CD4-positive, alpha-beta memory T cell (primary cell): ENCODE results near the gene SNRPA. TPM values are rescaled to one million over a fixed set of nuclear protein-coding genes. Genes with fewer than 3 reads are reported as not detected.
A peak's percentile ranks its signal among the peaks of the same experiment; 100 is the strongest.

Experiments
- CTCF ChIA-PET: fragments of 350-600 bp; sonication (Branson Sonifier 250); formaldehyde crosslinking; loops from one replicate; lab custom pipeline; 2021; ENCODE audit warnings: inconsistent platforms; ENCODE audit not compliant: partially characterized antibody; lab: Charles Lee
- POLR2A ChIA-PET: fragments of 350-600 bp; sonication (Branson Sonifier 250); formaldehyde crosslinking; loops from one replicate; lab custom pipeline; 2021; ENCODE audit not compliant: partially characterized antibody; lab: Charles Lee
- DNase-seq, 5 donors: peaks; one replicate each; pipeline versions ENCODE4 v3.0.0 to v3.0.0-alpha.2; 2020 to 2022; ENCODE audit warnings: mixed read lengths in 1 of 5
- H3K27ac ChIP-seq: one replicate; pipeline ENCODE4 v1.7.0; 2013; ENCODE audit warnings: low read depth, low read length
- H3K27me3 ChIP-seq: 2 replicates; pipeline ENCODE4 v1.7.0; 2013; ENCODE audit warnings: mild to moderate bottlenecking, low read length, moderate library complexity; ENCODE audit not compliant: insufficient read depth
- H3K36me3 ChIP-seq: 2 replicates; pipeline ENCODE4 v1.7.0; 2013; ENCODE audit warnings: mild to moderate bottlenecking, low read length, moderate library complexity; ENCODE audit not compliant: insufficient read depth
- H3K4me1 ChIP-seq: 2 replicates; pipeline ENCODE4 v1.7.0; 2013; ENCODE audit warnings: mild to moderate bottlenecking, low read length, moderate library complexity; ENCODE audit not compliant: insufficient read depth
- H3K4me3 ChIP-seq, 2 donors: one replicate each; pipeline ENCODE4 v1.7.0; 2013; ENCODE audit warnings: low read length in 2 of 2, mild to moderate bottlenecking in 1 of 2
- H3K9me3 ChIP-seq, 2 donors: one replicate each; pipeline ENCODE4 v1.7.0; 2013; ENCODE audit warnings: low read length in 2 of 2, control low read depth in 1 of 2; ENCODE audit not compliant: control insufficient read depth in 1 of 2
- H3K27ac Mint-ChIP-seq, 7 donors: one replicate each; pipeline ENCODE4 v1.8.0; 2020 to 2021; ENCODE audit warnings: mixed read lengths in 7 of 7, mild to moderate bottlenecking in 6 of 7, inconsistent platforms in 3 of 7, moderate library complexity in 3 of 7
- H3K27me3 Mint-ChIP-seq, 2 donors: one replicate each; pipeline ENCODE4 v1.8.0; 2020 to 2021; ENCODE audit warnings: mixed read lengths in 2 of 2
- H3K36me3 Mint-ChIP-seq, 2 donors: one replicate each; pipeline ENCODE4 v1.8.0; 2020 to 2021; ENCODE audit warnings: mixed read lengths in 2 of 2, inconsistent platforms in 1 of 2, mild to moderate bottlenecking in 1 of 2
- H3K4me1 Mint-ChIP-seq, 4 donors: one replicate each; pipeline ENCODE4 v1.8.0; 2020 to 2021; ENCODE audit warnings: mixed read lengths in 4 of 4, mild to moderate bottlenecking in 1 of 4
- H3K4me3 Mint-ChIP-seq, 8 donors: one replicate each; pipeline ENCODE4 v1.8.0; 2020 to 2021; ENCODE audit warnings: mixed read lengths in 8 of 8, mild to moderate bottlenecking in 7 of 8, moderate library complexity in 6 of 8, inconsistent platforms in 3 of 8
- H3K9me3 Mint-ChIP-seq, 8 donors: one replicate each; pipeline ENCODE4 v1.8.0; 2020 to 2021; ENCODE audit warnings: mixed read lengths in 8 of 8, mild to moderate bottlenecking in 5 of 8, inconsistent platforms in 3 of 8, moderate library complexity in 1 of 8
- intact Hi-C: fragments of 100-400 bp; cut with micrococcal nuclease; formaldehyde crosslinking; loops from one replicate; pipeline ENCODE4 v1.15.1; 2023
- polyA plus RNA-seq, 2 donors: library from polyadenylated mRNA; unstranded; fragments of 300-500 nt; fragmentation: Illumina TruSeq; gene quantifications; one replicate each; pipeline ENCODE4 v1.2.3, GENCODE V29; 2021
- total RNA-seq, 2 experiments: library from RNA; stranded (reverse); gene quantifications; one replicate each; pipeline ENCODE4 v1.2.3, GENCODE V29; 2021

SNRPA gene
- total and polyA plus RNA-seq, 4 experiments from 2014 or later: 48.8 to 95.7 (median 78.6) TPM

GRCh38 chr19:40744554-40745401 is 6.2 kb upstream of the SNRPA start:
- Mint-ChIP-seq H3K4me1 (peaks cover 3 to 5% (median 4%) of the 10 kb centered on the region in 4 donors), H3K27me3 (no peaks in the 10 kb centered on the region), H3K36me3 (no peaks in the 10 kb centered on the region), H3K27ac (peak overlapping the region in 1 of 7 donors; percentile 32), H3K9me3 (no peaks in the 10 kb centered on the region), H3K4me3 (no peak overlapping the region)
- Histone ChIP-seq H3K4me3 (no peak overlapping the region), H3K27ac (no peak overlapping the region), H3K4me1 (peaks cover 7% of the 10 kb centered on the region), H3K27me3 (no peaks in the 10 kb centered on the region), H3K9me3 (no peaks in the 10 kb centered on the region), H3K36me3 (no peaks in the 10 kb centered on the region)
- DNase-seq: peak in 1 of 5 donors; percentile 28
- POLR2A ChIA-PET: interaction anchor here (1.4 to 2.2 kb wide), 3 partner anchors 28 to 82 kb away, joined by 4 to 7 read pairs (median 6); partner anchors contain the start of genes COQ8B and ITPKC
- intact Hi-C loops: no loop called here
- CTCF ChIA-PET: interaction anchor here (1.0 to 1.2 kb wide), 3 partner anchors 10 to 110 kb away, joined by 3 to 5 read pairs (median 4); no protein-coding TSS in a partner anchor

- no peak overlapping the region for H3K4me3 ChIP-seq
- no peak for DNase-seq
- no peaks in the 10 kb centered on the region for H3K9me3 ChIP-seq
- H3K36me3 Mint-ChIP-seq: peaks cover 0 to 2% of the 10 kb centered on the region in 2 donors
- intact Hi-C loops: no loop called here
- H3K36me3 ChIP-seq: no peaks in the 10 kb centered on the region
- no peaks in the 10 kb centered on the region for H3K27me3 ChIP-seq
- peaks cover 11% of the 10 kb centered on the region for H3K4me1 ChIP-seq
- peaks cover 8 to 11% (median 10%) of the 10 kb centered on the region in 4 donors for H3K4me1 Mint-ChIP-seq
- peaks cover 0 to 1% (median 0%) of the 10 kb centered on the region in 8 donors for H3K9me3 Mint-ChIP-seq
- CTCF ChIA-PET: no interaction called here
- H3K27me3 Mint-ChIP-seq: no peaks in the 10 kb centered on the region
- no peak overlapping the region for H3K4me3 Mint-ChIP-seq
- no peak overlapping the region for H3K27ac Mint-ChIP-seq
- H3K27ac ChIP-seq: no peak overlapping the region
- POLR2A ChIA-PET: interaction anchor here (1.5 to 2.2 kb wide), 2 partner anchors 62 to 82 kb away, joined by 4 to 6 read pairs; no protein-coding TSS in a partner anchor
Measured at GRCh38 chr19:40745402-40745780, 5.6 kb upstream of the SNRPA start.

DNA sequence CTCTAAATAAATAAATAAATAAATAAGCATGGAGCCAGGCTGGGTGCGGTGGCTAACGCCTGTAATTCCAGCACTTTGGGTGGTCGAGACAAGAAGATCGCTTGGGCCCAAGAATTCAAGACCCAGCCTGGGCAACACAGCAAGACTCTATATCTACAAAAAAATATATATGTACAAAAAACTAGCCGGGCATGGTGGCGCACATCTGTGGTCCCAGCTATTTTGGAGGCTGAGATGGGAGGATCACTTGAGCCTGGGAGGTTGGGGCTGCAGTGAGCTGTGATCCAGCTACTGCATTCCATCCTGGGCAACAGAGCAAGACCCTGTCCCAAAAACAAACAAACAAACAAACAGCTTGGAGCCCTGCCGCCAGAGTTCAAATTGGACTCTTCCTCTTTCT is 3.5 kb upstream of the SNRPA start:
- DNase-seq: no peak
- no peak overlapping the region for H3K4me3 ChIP-seq
- no peaks in the 10 kb centered on the region for H3K36me3 ChIP-seq
- H3K27me3 ChIP-seq: no peaks in the 10 kb centered on the region
- ChIA-PET POLR2A (interaction anchor here (0.6 to 1.1 kb wide), 3 partner anchors 30 to 33 kb away, joined by 3 to 5 read pairs (median 3); partner anchors contain the start of gene RAB4B), CTCF (interaction anchor here (1.2 kb wide), 1 partner anchor 442 kb away, joined by 4 read pairs; no protein-coding TSS in a partner anchor)
- Mint-ChIP-seq H3K27ac (no peak overlapping the region), H3K36me3 (peaks cover 0 to 17% of the 10 kb centered on the region in 2 donors), H3K4me3 (no peak overlapping the region), H3K27me3 (no peaks in the 10 kb centered on the region), H3K4me1 (peaks cover 9 to 32% (median 16%) of the 10 kb centered on the region in 4 donors), H3K9me3 (peaks cover 0 to 2% (median 0%) of the 10 kb centered on the region in 8 donors)
- H3K9me3 ChIP-seq: no peaks in the 10 kb centered on the region
- H3K27ac ChIP-seq: no peak overlapping the region
- peaks cover 21% of the 10 kb centered on the region for H3K4me1 ChIP-seq
- intact Hi-C loops: no loop called here

- POLR2A ChIA-PET: interaction anchor here (0.7 to 9.9 kb wide), 25 partner anchors 8 to 1342 kb away, joined by 3 to 142 read pairs (median 4); partner anchors contain the start of genes B9D2, COQ8B, EGLN2 and HNRNPUL1
- Mint-ChIP-seq H3K27me3 (no peaks in the 10 kb centered on the region), H3K9me3 (peaks cover 0 to 2% (median 0%) of the 10 kb centered on the region in 8 donors)
Measured at GRCh38 chr19:40750058-40750873, 737 bp upstream of the SNRPA start, which contains the start of gene ACTMAP. Gene ACTMAP (minus strand): TSS chr19:40750477. CDS start chr19:40749803, 674 bp downstream.

DNA sequence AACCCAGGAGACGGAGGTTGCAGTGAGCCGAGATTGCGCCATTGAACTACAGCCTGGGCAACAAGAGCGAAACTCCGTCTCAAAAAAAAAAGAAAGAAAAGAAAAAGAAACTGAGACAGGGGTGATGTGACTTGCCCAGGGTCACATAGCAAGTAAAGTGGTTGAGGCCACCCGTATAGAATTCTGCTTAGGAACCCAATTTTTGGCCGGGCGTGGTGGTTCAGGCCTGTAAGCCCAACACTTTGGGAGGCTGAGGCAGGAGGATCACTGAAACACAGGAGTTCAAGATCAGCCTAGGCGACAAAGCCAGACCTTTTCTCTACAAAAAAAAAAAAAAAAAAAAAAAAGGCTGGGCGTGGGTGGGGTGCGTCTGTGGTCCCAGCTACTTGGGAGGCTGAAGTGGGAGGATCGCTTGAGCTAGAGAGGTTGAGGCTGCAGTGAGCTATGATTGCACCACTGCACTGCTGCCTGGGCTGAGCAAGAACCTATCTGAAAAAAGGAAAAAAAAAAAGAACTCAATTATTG is 1.3 kb downstream of the SNRPA start:
- Histone ChIP-seq H3K36me3 (peaks cover 13% of the 10 kb centered on the region), H3K4me1 (peaks cover 63% of the 10 kb centered on the region), H3K4me3 (peak overlapping the region; percentile 81 to 98), H3K27me3 (no peaks in the 10 kb centered on the region), H3K9me3 (no peaks in the 10 kb centered on the region), H3K27ac (peak overlapping the region; percentile 86)
- DNase-seq: peak in 1 of 5 donors; percentile 22
- intact Hi-C loops: loop anchor here (5.0 kb wide), 1 partner anchor 310 kb away; the partner anchor contains the start of gene SERTAD3
- peak overlapping the region; percentile 95 to 100 (median 98) for H3K4me3 Mint-ChIP-seq
- peaks cover 18 to 45% of the 10 kb centered on the region in 2 donors for H3K36me3 Mint-ChIP-seq
- H3K27me3 Mint-ChIP-seq: no peaks in the 10 kb centered on the region
- H3K27ac Mint-ChIP-seq: peak overlapping the region; percentile 89 to 99 (median 99)
- H3K9me3 Mint-ChIP-seq: peaks cover 0 to 2% (median 0%) of the 10 kb centered on the region in 8 donors
- H3K4me1 Mint-ChIP-seq: peaks cover 35 to 70% (median 48%) of the 10 kb centered on the region in 4 donors
- ChIA-PET POLR2A (interaction anchor here (0.6 to 9.9 kb wide), 15 partner anchors 8 to 981 kb away, joined by 3 to 142 read pairs (median 3); partner anchors contain the start of genes COQ8B, EGLN2, ITPKC and MIA), CTCF (interaction anchor here (0.7 to 2.4 kb wide), 11 partner anchors 14 to 510 kb away, joined by 3 to 14 read pairs (median 3); partner anchors contain the start of genes NUMBL and RAB4B)

More at GRCh38 chr19:40750058-40750873, 737 bp upstream of the SNRPA start, which contains the start of gene ACTMAP:
- H3K4me3 Mint-ChIP-seq: peak within 1 kb of the TSS; percentile 95 to 100 (median 98)
- Histone ChIP-seq H3K27ac (peak within 1 kb of the TSS; percentile 86), H3K9me3 (no peaks in the 10 kb centered on the region), H3K4me1 (peaks cover 42% of the 10 kb centered on the region), H3K4me3 (peak within 1 kb of the TSS; percentile 81 to 98), H3K36me3 (no peaks in the 10 kb centered on the region), H3K27me3 (no peaks in the 10 kb centered on the region)
- peak; percentile 100 for DNase-seq
- H3K36me3 Mint-ChIP-seq: peaks cover 8 to 29% of the 10 kb centered on the region in 2 donors
- peaks cover 22 to 50% (median 31%) of the 10 kb centered on the region in 4 donors for H3K4me1 Mint-ChIP-seq
- intact Hi-C loops: loop anchor here (1.0 to 5.0 kb wide), 5 partner anchors 28 to 308 kb away; partner anchors contain the start of genes NUMBL, RAB4B and SERTAD3
- peak within 1 kb of the TSS; percentile 89 to 99 (median 99) for H3K27ac Mint-ChIP-seq
- CTCF ChIA-PET: interaction anchor here (0.6 to 2.5 kb wide), 10 partner anchors 28 to 586 kb away, joined by 3 to 14 read pairs (median 4); partner anchors contain the start of genes EGLN2 and RAB4B
